T-helper 22 cell (primary cell): ENCODE measurements around the gene CPSF7.
A peak's percentile ranks its signal among the peaks of the same experiment; 100 is the strongest.
"Not testable (repeated sequence)": the region's sequence is repeated elsewhere in the genome, so short reads cannot be mapped to it uniquely, and the experiment has no call there.

Experiments
- DNase-seq: peaks from one replicate; pipeline ENCODE4 v3.0.0-alpha.2; 2020; ENCODE audit warnings: low read depth

CPSF7 gene

GRCh38 chr11:61383859-61384258 is 45.9 kb downstream of the CPSF7 start:
- DNase-seq = not testable (repeated sequence)

- DNase-seq = no peak
These were observed 48.9 kb downstream of the CPSF7 start for GRCh38 chr11:61380884-61381283.

GRCh38 chr11:61378713-61379313 is 51.0 kb downstream of the CPSF7 start:
- DNase-seq = no peak

GRCh38 chr11:61377461-61378160 is 52.2 kb downstream of the CPSF7 start:
- DNase-seq = no peak

GRCh38 chr11:61375761-61376108 is 54.0 kb downstream of the CPSF7 start:
- DNase-seq = no peak

- no peak for DNase-seq
These were observed 56.9 kb downstream of the CPSF7 start for GRCh38 chr11:61372659-61373420.

GRCh38 chr11:61370349-61371005 is 59.3 kb downstream of the CPSF7 start:
- no peak for DNase-seq

- DNase-seq = no peak
These were observed 60.1 kb downstream of the CPSF7 start for GRCh38 chr11:61369372-61370348.

- no peak for DNase-seq
These were observed 61.1 kb downstream of the CPSF7 start for GRCh38 chr11:61368646-61369045.

GRCh38 chr11:61367406-61367805 is 62.4 kb downstream of the CPSF7 start:
- DNase-seq = no peak

- DNase-seq = no peak
These were observed 65.6 kb downstream of the CPSF7 start for GRCh38 chr11:61364012-61364675.

GRCh38 chr11:61362542-61362875 is 67.3 kb downstream of the CPSF7 start:
- DNase-seq = peak; percentile 7

- DNase-seq = peak; percentile 78
These were observed 67.8 kb downstream of the CPSF7 start, which contains the start of the genes CYB561A3 and TMEM138 for GRCh38 chr11:61361741-61362541. Gene CYB561A3 (minus strand): TSS chr11:61361882. CDS start chr11:61356713, 5,169 bp downstream. Gene TMEM138 (plus strand): TSS chr11:61362374. CDS start chr11:61364391, 2,017 bp downstream.

- no peak for DNase-seq
These were observed 68.5 kb downstream of the CPSF7 start for GRCh38 chr11:61361237-61361740.

- no peak for DNase-seq
These were observed 70.3 kb downstream of the CPSF7 start for GRCh38 chr11:61359516-61359915.

GRCh38 chr11:61358566-61358965 is 71.2 kb downstream of the CPSF7 start:
- DNase-seq = no peak

- DNase-seq = no peak
These were observed 71.9 kb downstream of the CPSF7 start for GRCh38 chr11:61357894-61358239.

GRCh38 chr11:61357233-61357893 is 72.4 kb downstream of the CPSF7 start:
- DNase-seq = no peak

- DNase-seq = no peak
These were observed 73.1 kb downstream of the CPSF7 start for GRCh38 chr11:61356706-61357105.
